ENCODE data around the gene RTCA. TPM values are rescaled to one million over a fixed set of nuclear protein-coding genes. Genes with fewer than 3 reads are reported as not detected.

The RTCA gene
- total RNA-seq, 1 donor from 2014 or later: 29.6 TPM

GRCh38 chr1:100277866-100278265 is 11.8 kb downstream of the RTCA start:
- H3K27ac Mint-ChIP-seq (ENCODE audit: unreplicated experiment): no peak overlapping the region

GRCh38 chr1:100279358-100279923 is 13.4 kb downstream of the RTCA start:
- no peaks in the 10 kb centered on the region for H3K27me3 Mint-ChIP-seq (ENCODE audit: low read depth)
- H3K36me3 Mint-ChIP-seq (ENCODE audit: low read depth): peaks cover 32% of the 10 kb centered on the region
- no peaks in the 10 kb centered on the region for H3K9me3 Mint-ChIP-seq
- no peak overlapping the region for H3K4me3 Mint-ChIP-seq
- TF ChIP-seq CTCF (conservative IDR thresholded peaks at IDR 0.05): no peak
- no peak for DNase-seq (ENCODE audit: low read depth, low spot score)
- no peaks in the 10 kb centered on the region for H3K4me1 Mint-ChIP-seq
- no peak overlapping the region for H3K27ac Mint-ChIP-seq (ENCODE audit: unreplicated experiment)

More at GRCh38 chr1:100277866-100278265, 11.8 kb downstream of the RTCA start:
- TF ChIP-seq CTCF (conservative IDR thresholded peaks at IDR 0.05): no peak
- peaks cover 36% of the 10 kb centered on the region for H3K36me3 Mint-ChIP-seq (ENCODE audit: low read depth)
- no peaks in the 10 kb centered on the region for H3K27me3 Mint-ChIP-seq (ENCODE audit: low read depth)
- no peaks in the 10 kb centered on the region for H3K9me3 Mint-ChIP-seq
- no peak overlapping the region for H3K4me3 Mint-ChIP-seq
- no peak for DNase-seq (ENCODE audit: low read depth, low spot score)
- no peaks in the 10 kb centered on the region for H3K4me1 Mint-ChIP-seq

GRCh38 chr1:100279954-100280682 is 14.1 kb downstream of the RTCA start:
- H3K27ac Mint-ChIP-seq (ENCODE audit: unreplicated experiment): no peak overlapping the region
- DNase-seq (ENCODE audit: low read depth, low spot score): no peak
- no peak for TF ChIP-seq CTCF (conservative IDR thresholded peaks at IDR 0.05)
- peaks cover 27% of the 10 kb centered on the region for H3K36me3 Mint-ChIP-seq (ENCODE audit: low read depth)
- H3K4me3 Mint-ChIP-seq: no peak overlapping the region
- no peaks in the 10 kb centered on the region for H3K9me3 Mint-ChIP-seq
- H3K4me1 Mint-ChIP-seq: no peaks in the 10 kb centered on the region
- no peaks in the 10 kb centered on the region for H3K27me3 Mint-ChIP-seq (ENCODE audit: low read depth)

- Mint-ChIP-seq H3K4me1 (no peaks in the 10 kb centered on the region), H3K27me3 (ENCODE audit: low read depth) (no peaks in the 10 kb centered on the region), H3K27ac (ENCODE audit: unreplicated experiment) (no peak overlapping the region), H3K36me3 (ENCODE audit: low read depth) (peaks cover 18% of the 10 kb centered on the region), H3K4me3 (no peak overlapping the region), H3K9me3 (no peaks in the 10 kb centered on the region)
- no peak for TF ChIP-seq CTCF (conservative IDR thresholded peaks at IDR 0.05)
- DNase-seq (ENCODE audit: low read depth, low spot score): no peak
These were observed 18.6 kb downstream of the RTCA start for GRCh38 chr1:100284591-100284990.

- no peaks in the 10 kb centered on the region for H3K27me3 Mint-ChIP-seq (ENCODE audit: low read depth)
- no peak overlapping the region for H3K4me3 Mint-ChIP-seq
- H3K27ac Mint-ChIP-seq (ENCODE audit: unreplicated experiment): no peak overlapping the region
- H3K4me1 Mint-ChIP-seq: no peaks in the 10 kb centered on the region
- TF ChIP-seq CTCF (conservative IDR thresholded peaks at IDR 0.05): no peak
- no peaks in the 10 kb centered on the region for H3K9me3 Mint-ChIP-seq
- DNase-seq (ENCODE audit: low read depth, low spot score): no peak
- H3K36me3 Mint-ChIP-seq (ENCODE audit: low read depth): peaks cover 13% of the 10 kb centered on the region
These were observed 21.1 kb downstream of the RTCA start for GRCh38 chr1:100287162-100287561.
